B cell (primary cell): ENCODE results near the gene FBXO48. TPM values are rescaled to one million over a fixed set of nuclear protein-coding genes. Genes with fewer than 3 reads are reported as not detected.

Source experiments
- ATAC-seq: fragments of 200-7000 bp; cut with Tn5 transposase; one replicate; pipeline ENCODE4 v1.10.0; 2021; ENCODE audit warnings: low read depth, mild to moderate bottlenecking, moderate number of reproducible peaks, moderate library complexity
- CTCF ChIA-PET: fragments of 350-600 bp; sonication (Branson Sonifier 250); formaldehyde crosslinking; loops from one replicate; lab custom pipeline; 2021; ENCODE audit warnings: antibody characterized with exemption, inconsistent platforms; lab: Charles Lee
- POLR2A ChIA-PET: fragments of 350-600 bp; sonication (Branson Sonifier 250); formaldehyde crosslinking; loops from one replicate; lab custom pipeline; 2021; ENCODE audit warnings: antibody characterized with exemption; lab: Charles Lee
- DNase-seq: peaks from one replicate; pipeline ENCODE4 v3.0.0; 2013
- H2AFZ ChIP-seq: 2 replicates; pipeline ENCODE4 v1.6.1; 2012; ENCODE audit warnings: mild to moderate bottlenecking, low read depth, low read length; ENCODE audit not compliant: insufficient read depth, poor library complexity, severe bottlenecking
- H3K27ac ChIP-seq, 2 donors: 1 replicate in 1 of 2; 2 replicates in 1 of 2; pipeline ENCODE4 v1.5.1; 2012 to 2013; ENCODE audit warnings: low read length in 2 of 2, mild to moderate bottlenecking in 2 of 2, moderate library complexity in 1 of 2
- H3K27me3 ChIP-seq, 4 experiments: fragments of 200-600 bp in 1 of 4; sonication (generic) in 1 of 4; replicated peaks in 1 of 4; 1 replicate in 2 of 4; 2 replicates in 2 of 4; pipeline versions ENCODE4 v1.6.1 to v1.7.0; 2013 to 2016; ENCODE audit warnings: low read length in 3 of 4, mild to moderate bottlenecking in 2 of 4, mixed read lengths in 1 of 4, moderate library complexity in 1 of 4; ENCODE audit not compliant: insufficient read depth in 4 of 4, control insufficient read depth in 3 of 4; ENCODE audit errors: control extremely low read depth in 1 of 4
- H3K36me3 ChIP-seq, 2 experiments: replicated peaks in 1 of 2; 1 replicate in 1 of 2; 2 replicates in 1 of 2; pipeline versions ENCODE4 v1.6.1 to v1.7.1; 2013; ENCODE audit warnings: low read length in 1 of 2; ENCODE audit not compliant: insufficient read depth in 2 of 2, control insufficient read depth in 1 of 2; ENCODE audit errors: control extremely low read depth in 1 of 2, extremely low read depth in 1 of 2
- H3K4me1 ChIP-seq, 2 donors: fragments of 200-600 bp in 1 of 2; sonication (generic) in 1 of 2; 1 replicate in 1 of 2; 2 replicates in 1 of 2; pipeline versions ENCODE4 v1.5.1 to v1.6.1; 2013 to 2017; ENCODE audit warnings: low read length in 2 of 2; ENCODE audit not compliant: control insufficient read depth in 2 of 2, insufficient read depth in 2 of 2
- H3K4me2 ChIP-seq: replicated peaks from 2 replicates; pipeline ENCODE3; 2012; ENCODE audit warnings: mild to moderate bottlenecking, low read depth, low read length; ENCODE audit not compliant: poor library complexity, severe bottlenecking
- H3K4me3 ChIP-seq, 5 experiments: fragments of 200-600 bp in 1 of 5; sonication (generic) in 1 of 5; 1 replicate in 3 of 5; 2 replicates in 2 of 5; pipeline versions ENCODE4 v1.5.1 to v1.7.0; 2011 to 2016; ENCODE audit warnings: low read length in 4 of 5, mild to moderate bottlenecking in 4 of 5, low read depth in 2 of 5, control low read depth in 1 of 5, moderate library complexity in 1 of 5; ENCODE audit not compliant: insufficient read depth in 1 of 5; ENCODE audit errors: control extremely low read depth in 1 of 5, extremely low read depth in 1 of 5
- H3K79me2 ChIP-seq: fragments of 200-600 bp; sonication (generic); one replicate; pipeline ENCODE4 v1.6.0; 2016; ENCODE audit warnings: low read length; ENCODE audit not compliant: control insufficient read depth, insufficient read depth
- H3K9ac ChIP-seq: fragments of 200-600 bp; sonication (generic); 2 replicates; pipeline ENCODE4 v1.6.1; 2017; ENCODE audit warnings: mild to moderate bottlenecking, low read length, moderate library complexity
- H3K9me3 ChIP-seq, 3 donors: one replicate each; pipeline versions ENCODE4 v1.6.1 to v1.7.1; 2013; ENCODE audit warnings: low read length in 2 of 3; ENCODE audit not compliant: control insufficient read depth in 2 of 3, insufficient read depth in 1 of 3; ENCODE audit errors: control extremely low read depth in 1 of 3
- H4K20me1 ChIP-seq: 2 replicates; pipeline ENCODE4 v1.6.0; 2012; ENCODE audit warnings: mild to moderate bottlenecking, low read length; ENCODE audit not compliant: insufficient read depth, control insufficient read depth, poor library complexity, severe bottlenecking
- H3K27ac Mint-ChIP-seq: one replicate; pipeline ENCODE4 v1.8.0; 2021; ENCODE audit warnings: mixed read lengths
- H3K27me3 Mint-ChIP-seq: one replicate; pipeline ENCODE4 v1.8.0; 2021; ENCODE audit warnings: mixed read lengths
- H3K4me1 Mint-ChIP-seq: one replicate; pipeline ENCODE4 v1.8.0; 2021; ENCODE audit warnings: mixed read lengths
- H3K4me3 Mint-ChIP-seq: one replicate; pipeline ENCODE4 v1.8.0; 2021; ENCODE audit warnings: mixed read lengths
- H3K9me3 Mint-ChIP-seq: one replicate; pipeline ENCODE4 v1.8.0; 2022; ENCODE audit warnings: mixed read lengths; ENCODE audit not compliant: insufficient read depth
- EZH2 ChIP-seq: IDR thresholded peaks from 2 replicates; pipeline ENCODE4 v1.6.1; 2012; ENCODE audit warnings: borderline replicate concordance, low read depth, mild to moderate bottlenecking, moderate library complexity, low read length; ENCODE audit not compliant: insufficient read depth, poor library complexity, severe bottlenecking
- WGBS: methylation state at CpG from one replicate; pipeline ENCODE4 v1.1.5; 2013; ENCODE audit warnings: missing lambda C conversion rate; ENCODE audit not compliant: insufficient coverage; 5-methylcytosine and 5-hydroxymethylcytosine counted together
- intact Hi-C: fragments of 100-400 bp; cut with micrococcal nuclease; formaldehyde crosslinking; loops from one replicate; pipeline ENCODE4 v1.10.0; 2022
- polyA plus RNA-seq: library from polyadenylated mRNA; depleted of rRNA; stranded (reverse); fragments of >200 nt; gene quantifications from 2 replicates; pipeline ENCODE4 v1.2.3, GENCODE V29; 2012
- total RNA-seq, 2 donors: library from RNA; stranded (reverse); fragments of 120-200 nt in 1 of 2; gene quantifications; 1 replicate in 1 of 2; 2 replicates in 1 of 2; pipeline versions ENCODE4 v1.2.3 to v1.2.4, GENCODE V29; 2013 to 2022
- TF ChIP-seq, protein P1 (sequence below): fragments of 200-600 bp; IDR thresholded peaks from one replicate; pipeline ENCODE4 v1.8.0; 2022; ENCODE audit warnings: antibody characterized with exemption, mild to moderate bottlenecking

Gene FBXO48
- total and polyA plus RNA-seq, 2 donors (not counting 1 experiment from before 2014, with no cell fraction given), result 1.5 to 3.2 TPM

DNA sequence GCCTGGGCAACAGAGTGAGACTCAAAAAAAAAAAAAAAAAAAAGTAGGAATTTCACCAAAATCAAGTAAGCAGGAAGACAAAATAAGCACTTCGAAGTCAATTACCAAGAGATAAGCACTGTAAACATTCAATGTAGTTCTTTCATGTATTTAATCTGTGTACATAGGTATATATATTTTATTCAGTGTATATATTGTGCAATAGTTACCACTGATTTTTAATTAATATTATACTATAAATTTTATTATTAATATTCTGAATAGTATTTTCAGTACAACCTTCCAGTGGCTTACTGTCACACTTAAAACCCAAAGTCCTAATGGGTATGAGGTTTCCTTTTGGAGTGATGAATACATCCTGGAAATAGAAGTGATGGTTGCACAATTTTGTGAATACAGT lies 9.4 kb upstream of the FBXO48 start:
- WGBS, result no CpG with 5 or more reads among the region's 1 CpG
- intact Hi-C loops, result no loop called here
- Histone ChIP-seq H3K27me3 (no peaks in the 10 kb centered on the region), H3K4me3 (no peak overlapping the region), H3K4me2 (no peak overlapping the region), H3K9ac (no peak overlapping the region), H3K4me1 (no peaks in the 10 kb centered on the region), H2AFZ (no peak overlapping the region), H3K79me2 (no peaks in the 10 kb centered on the region), H3K36me3 (no peaks in the 10 kb centered on the region), H4K20me1 (no peaks in the 10 kb centered on the region), H3K9me3 (no peaks in the 10 kb centered on the region), H3K27ac (no peak overlapping the region)
- CTCF ChIA-PET, result interaction anchor here (1.0 to 2.3 kb wide), 3 partner anchors 10 to 275 kb away, joined by 3 to 16 read pairs (median 3); no protein-coding TSS in a partner anchor
- no peaks in the 10 kb centered on the region for H3K4me1 Mint-ChIP-seq
- ATAC-seq, result no peak
- no peak for DNase-seq
- POLR2A ChIA-PET, result no interaction called here
- TF ChIP-seq EZH2, result no peak
- TF ChIP-seq, protein P1, sequence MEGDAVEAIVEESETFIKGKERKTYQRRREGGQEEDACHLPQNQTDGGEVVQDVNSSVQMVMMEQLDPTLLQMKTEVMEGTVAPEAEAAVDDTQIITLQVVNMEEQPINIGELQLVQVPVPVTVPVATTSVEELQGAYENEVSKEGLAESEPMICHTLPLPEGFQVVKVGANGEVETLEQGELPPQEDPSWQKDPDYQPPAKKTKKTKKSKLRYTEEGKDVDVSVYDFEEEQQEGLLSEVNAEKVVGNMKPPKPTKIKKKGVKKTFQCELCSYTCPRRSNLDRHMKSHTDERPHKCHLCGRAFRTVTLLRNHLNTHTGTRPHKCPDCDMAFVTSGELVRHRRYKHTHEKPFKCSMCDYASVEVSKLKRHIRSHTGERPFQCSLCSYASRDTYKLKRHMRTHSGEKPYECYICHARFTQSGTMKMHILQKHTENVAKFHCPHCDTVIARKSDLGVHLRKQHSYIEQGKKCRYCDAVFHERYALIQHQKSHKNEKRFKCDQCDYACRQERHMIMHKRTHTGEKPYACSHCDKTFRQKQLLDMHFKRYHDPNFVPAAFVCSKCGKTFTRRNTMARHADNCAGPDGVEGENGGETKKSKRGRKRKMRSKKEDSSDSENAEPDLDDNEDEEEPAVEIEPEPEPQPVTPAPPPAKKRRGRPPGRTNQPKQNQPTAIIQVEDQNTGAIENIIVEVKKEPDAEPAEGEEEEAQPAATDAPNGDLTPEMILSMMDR, result no peak
- H3K27ac Mint-ChIP-seq, result no peak overlapping the region
- H3K27me3 Mint-ChIP-seq, result no peaks in the 10 kb centered on the region
- no peak overlapping the region for H3K4me3 Mint-ChIP-seq
- H3K9me3 Mint-ChIP-seq, result no peaks in the 10 kb centered on the region

DNA sequence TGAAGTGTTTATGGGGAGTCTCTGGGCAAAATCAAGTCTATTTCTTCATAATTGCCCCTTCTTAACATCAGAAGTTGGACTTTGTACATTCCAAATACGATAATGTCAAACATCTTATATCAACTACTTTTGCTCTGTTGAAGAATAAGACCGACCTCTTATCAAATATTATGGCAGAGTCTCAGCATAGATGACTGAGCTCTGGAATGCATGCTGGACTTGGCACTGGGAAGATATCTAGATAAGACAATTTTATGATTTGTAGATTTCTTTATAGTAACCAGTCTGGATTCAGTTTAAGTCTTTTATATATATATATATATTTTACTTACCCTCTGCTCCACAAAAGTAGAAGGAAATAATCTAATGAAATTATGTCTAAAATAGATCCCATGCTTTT lies 8.5 kb upstream of the FBXO48 start:
- intact Hi-C loops, result no loop called here
- no peaks in the 10 kb centered on the region for H3K4me1 Mint-ChIP-seq
- H3K79me2 ChIP-seq, result no peaks in the 10 kb centered on the region
- no peak overlapping the region for H3K4me2 ChIP-seq
- H3K9me3 ChIP-seq, result no peaks in the 10 kb centered on the region
- ATAC-seq (no peak), DNase-seq (no peak)
- no peak overlapping the region for H3K4me3 ChIP-seq
- no peak overlapping the region for H3K27ac Mint-ChIP-seq
- no peak overlapping the region for H3K4me3 Mint-ChIP-seq
- H4K20me1 ChIP-seq, result no peaks in the 10 kb centered on the region
- H3K9ac ChIP-seq, result no peak overlapping the region
- no CpG with 5 or more reads among the region's 2 CpGs for WGBS
- H3K27me3 ChIP-seq, result no peaks in the 10 kb centered on the region
- POLR2A ChIA-PET, result no interaction called here
- TF ChIP-seq, protein P1, result no peak
- no peak for TF ChIP-seq EZH2
- H3K36me3 ChIP-seq, result no peaks in the 10 kb centered on the region
- no peaks in the 10 kb centered on the region for H3K4me1 ChIP-seq
- H3K9me3 Mint-ChIP-seq, result no peaks in the 10 kb centered on the region
- H2AFZ ChIP-seq, result no peak overlapping the region
- CTCF ChIA-PET, result interaction anchor here (1.0 to 2.3 kb wide), 4 partner anchors 9 to 276 kb away, joined by 3 to 16 read pairs (median 4); no protein-coding TSS in a partner anchor
- no peak overlapping the region for H3K27ac ChIP-seq
- H3K27me3 Mint-ChIP-seq, result no peaks in the 10 kb centered on the region
